HCT116 (cell line): ENCODE data around the gene MTHFS. TPM values are rescaled to one million over a fixed set of nuclear protein-coding genes. Genes with fewer than 3 reads are reported as not detected.
A peak's percentile ranks its signal among the peaks of the same experiment; 100 is the strongest.

Experiments
- ATAC-seq: fragments of 200-7000 bp; cut with Tn5 transposase; 2 replicates; pipeline ENCODE4 v1.9.1; 2020; ENCODE audit warnings: mild to moderate bottlenecking, moderate library complexity
- BruUV-seq: library from RNA; stranded (reverse); fragments of 400-500 nt; replicated peaks from 2 replicates; lab custom pipeline; 2021; lab: Mats Ljungman, UMichigan
- CTCF ChIA-PET: fragments of 300-600 bp; sonication (Branson Sonifier 250); formaldehyde crosslinking; loops from one replicate; lab custom pipeline; 2021; ENCODE audit warnings: antibody characterized with exemption; lab: Charles Lee
- POLR2A ChIA-PET: fragments of 300-600, 350-600 bp; sonication (Branson Sonifier 250); formaldehyde crosslinking; loops from one replicate; lab custom pipeline; 2021; ENCODE audit warnings: antibody characterized with exemption; lab: Charles Lee
- RAD21 ChIA-PET, 2 experiments: fragments of 300-600 bp; sonication (Branson Sonifier 250); formaldehyde crosslinking; loops; one replicate each; lab custom pipeline; 2023; ENCODE audit warnings: low total read pairs in 2 of 2; ENCODE audit not compliant: uncharacterized antibody in 2 of 2, unreplicated experiment in 2 of 2, low non-redundant PET in 1 of 2; lab: Charles Lee
- DNase-seq: peaks from one replicate; pipeline ENCODE4 v3.0.0-alpha.2; 2010; ENCODE audit warnings: low read depth, low spot score
- H2AFZ ChIP-seq: fragments of 200-600 bp; shearing (Covaris generic), sonication (generic); 2 replicates; pipeline ENCODE4 v1.6.1; 2017; ENCODE audit warnings: low read depth, mixed run types, mixed read lengths, antibody characterized with exemption, low read length; ENCODE audit not compliant: poor library complexity, severe bottlenecking
- H3K27ac ChIP-seq: 2 replicates; pipeline ENCODE4 v1.5.1; 2012; ENCODE audit warnings: low read depth, low read length
- H3K27me3 ChIP-seq: fragments of 200-600 bp; sonication (generic); 2 replicates; pipeline ENCODE4 v1.6.1; 2016; ENCODE audit warnings: mixed run types, low read length, mixed read lengths; ENCODE audit not compliant: insufficient read depth
- H3K36me3 ChIP-seq, 2 experiments: fragments of 200-500 bp in 1 of 2; fragments of 200-600 bp in 1 of 2; sonication (Bioruptor generic) in 1 of 2; sonication (generic) in 1 of 2; 2 replicates each; pipeline versions ENCODE4 v1.5.1 to v1.6.1; 2014 to 2016; ENCODE audit warnings: low read length in 2 of 2, inconsistent platforms in 1 of 2, mixed read lengths in 1 of 2, mixed run types in 1 of 2; ENCODE audit not compliant: insufficient read depth in 2 of 2, control insufficient read depth in 1 of 2
- H3K4me1 ChIP-seq, 2 experiments: fragments of 200-600 bp in 1 of 2; sonication (generic) in 1 of 2; 2 replicates each; pipeline versions ENCODE4 v1.5.1 to v1.6.1; 2012 to 2017; ENCODE audit warnings: low read length in 2 of 2, inconsistent platforms in 1 of 2, mild to moderate bottlenecking in 1 of 2, mixed read lengths in 1 of 2, mixed run types in 1 of 2, moderate library complexity in 1 of 2; ENCODE audit not compliant: insufficient read depth in 2 of 2, control insufficient read depth in 1 of 2
- H3K4me2 ChIP-seq: fragments of 200-600 bp; sonication (generic); 2 replicates; pipeline ENCODE4 v1.6.1; 2017; ENCODE audit warnings: mixed run types, low read length, mixed read lengths
- H3K4me3 ChIP-seq, 2 experiments: fragments of 200-600 bp in 1 of 2; sonication (generic) in 1 of 2; replicated peaks in 1 of 2; 2 replicates each; pipeline ENCODE4 v1.5.1; 2011 to 2016; ENCODE audit warnings: low read length in 2 of 2, control low read depth in 1 of 2, low read depth in 1 of 2, mild to moderate bottlenecking in 1 of 2, mixed read lengths in 1 of 2, mixed run types in 1 of 2
- H3K79me2 ChIP-seq: fragments of 200-600 bp; sonication (generic); 2 replicates; pipeline ENCODE4 v1.6.1; 2017; ENCODE audit warnings: mild to moderate bottlenecking, mixed run types, low read length, moderate library complexity, mixed read lengths; ENCODE audit not compliant: insufficient read depth
- H3K9ac ChIP-seq: fragments of 200-600 bp; sonication (generic); 2 replicates; pipeline ENCODE4 v1.6.1; 2016; ENCODE audit warnings: low read length, mixed read lengths
- H3K9me2 ChIP-seq: fragments of 200-600 bp; sonication (generic), shearing (Covaris generic); 2 replicates; pipeline ENCODE4 v1.6.1; 2017; ENCODE audit warnings: mixed run types, mild to moderate bottlenecking, moderate library complexity; ENCODE audit not compliant: insufficient read depth
- H3K9me3 ChIP-seq, 2 experiments: fragments of 200-500 bp in 1 of 2; fragments of 200-600 bp in 1 of 2; sonication (Bioruptor generic) in 1 of 2; sonication (generic) in 1 of 2; 2 replicates each; pipeline ENCODE4 v1.6.1; 2014 to 2017; ENCODE audit warnings: low read length in 2 of 2, mixed read lengths in 2 of 2, inconsistent platforms in 1 of 2, low read depth in 1 of 2, mild to moderate bottlenecking in 1 of 2, mixed run types in 1 of 2, moderate library complexity in 1 of 2; ENCODE audit not compliant: control insufficient read depth in 1 of 2, insufficient read depth in 1 of 2
- H4K20me1 ChIP-seq: fragments of 200-600 bp; sonication (generic), shearing (Covaris generic); 2 replicates; pipeline ENCODE4 v1.6.1; 2017; ENCODE audit warnings: mixed run types, mild to moderate bottlenecking, moderate library complexity; ENCODE audit not compliant: insufficient read depth
- CBX3 ChIP-seq: IDR thresholded peaks from 2 replicates; pipeline ENCODE4 v1.6.1; 2012; ENCODE audit warnings: low read depth
- EZH2 ChIP-seq: fragments of 200-600 bp; sonication (generic); IDR thresholded peaks from 2 replicates; pipeline ENCODE4 v1.6.1; 2017; ENCODE audit warnings: antibody characterized with exemption, mixed run types
- FOSL1 ChIP-seq: IDR thresholded peaks from 2 replicates; pipeline ENCODE4 v1.6.1; 2012; ENCODE audit warnings: low read depth
- RAD21 ChIP-seq: IDR thresholded peaks from 2 replicates; pipeline ENCODE4 v1.6.1; 2012; ENCODE audit warnings: low read depth, mild to moderate bottlenecking
- REST ChIP-seq: IDR thresholded peaks from 2 replicates; pipeline ENCODE4 v1.6.1; 2012; ENCODE audit warnings: low read depth
- SIN3A ChIP-seq: IDR thresholded peaks from 2 replicates; pipeline ENCODE4 v1.6.1; 2012; ENCODE audit warnings: low read depth
- TCF7L2 ChIP-seq: IDR thresholded peaks from 2 replicates; pipeline ENCODE4 v1.7.0; 2011; ENCODE audit warnings: borderline replicate concordance, inconsistent platforms; ENCODE audit not compliant: insufficient read depth, insufficient read length; ENCODE audit errors: extremely low read depth
- ZBTB33 ChIP-seq: IDR thresholded peaks from 2 replicates; pipeline ENCODE4 v1.6.1; 2011; ENCODE audit warnings: mild to moderate bottlenecking, low read length, moderate library complexity; ENCODE audit not compliant: insufficient replicate concordance; ENCODE audit errors: extremely low read depth
- intact Hi-C: fragments of 100-400 bp; cut with micrococcal nuclease; formaldehyde crosslinking; loops from 2 replicates; pipeline ENCODE4 v1.10.0; 2022
- total RNA-seq: library from RNA; stranded (reverse); gene quantifications from one replicate; pipeline ENCODE4 v1.2.1, GENCODE V29; 2021; ENCODE audit not compliant: unreplicated experiment

Gene MTHFS
- total RNA-seq, 1 experiment from 2014 or later = 30.5 TPM

GRCh38 chr15:79878078-79878705 lies 18.6 kb downstream of the MTHFS start:
- H3K9me2 ChIP-seq = no peaks in the 10 kb centered on the region
- H3K4me2 ChIP-seq = no peak overlapping the region
- intact Hi-C loops = no loop called here
- H3K79me2 ChIP-seq = peaks cover 5% of the 10 kb centered on the region
- no peak for ATAC-seq
- no peak overlapping the region for H3K9ac ChIP-seq
- TF ChIP-seq CBX3 (peak; percentile 85), FOSL1 (no peak)
- no peak overlapping the region for H3K27ac ChIP-seq
- DNase-seq = peak; percentile 28
- no TSS peak for BruUV-seq
- peaks cover 6 to 30% of the 10 kb centered on the region in 2 experiments; a peak in 3 of 4 replicates for H3K9me3 ChIP-seq
- no peaks in the 10 kb centered on the region for H3K27me3 ChIP-seq
- H2AFZ ChIP-seq = no peak overlapping the region
- no peaks in the 10 kb centered on the region for H4K20me1 ChIP-seq
- no peak overlapping the region for H3K4me3 ChIP-seq
- H3K36me3 ChIP-seq = peaks cover 6 to 30% of the 10 kb centered on the region in 2 experiments
- POLR2A ChIA-PET = no interaction called here
- RAD21 ChIA-PET = no interaction called here
- peaks cover 6 to 11% of the 10 kb centered on the region in 2 experiments; a peak in 2 of 4 replicates for H3K4me1 ChIP-seq
- CTCF ChIA-PET = no interaction called here

GRCh38 chr15:79875213-79875612 lies 21.6 kb downstream of the MTHFS start:
- CTCF ChIA-PET = interaction anchor here (2.4 kb wide), 1 partner anchor 21 kb away, joined by 16 read pairs; no protein-coding TSS in a partner anchor
- RAD21 ChIA-PET = no interaction called here
- Histone ChIP-seq H3K9me3 (peaks cover 6 to 30% of the 10 kb centered on the region in 2 experiments; a peak in 3 of 4 replicates), H4K20me1 (no peaks in the 10 kb centered on the region), H2AFZ (no peak overlapping the region), H3K36me3 (peaks cover 5 to 10% of the 10 kb centered on the region in 2 experiments; a peak in 3 of 4 replicates), H3K9ac (no peak overlapping the region), H3K9me2 (no peaks in the 10 kb centered on the region), H3K27me3 (no peaks in the 10 kb centered on the region), H3K27ac (no peak overlapping the region), H3K4me2 (no peak overlapping the region), H3K4me3 (no peak overlapping the region), H3K79me2 (peaks cover 5% of the 10 kb centered on the region), H3K4me1 (peaks cover 6 to 11% of the 10 kb centered on the region in 2 experiments; a peak in 2 of 4 replicates)
- no peak for TF ChIP-seq REST
- no peak for TF ChIP-seq ZBTB33
- no peak for TF ChIP-seq SIN3A
- TF ChIP-seq TCF7L2 = no peak
- TF ChIP-seq EZH2 = no peak
- TF ChIP-seq RAD21 = no peak
- intact Hi-C loops = no loop called here
- ATAC-seq (no peak), DNase-seq (no peak)
- POLR2A ChIA-PET = interaction anchor here (1.1 kb wide), 1 partner anchor 48 kb away, joined by 4 read pairs; no protein-coding TSS in a partner anchor
- BruUV-seq = no TSS peak
